CD4-positive, alpha-beta T cell treated with Interleukin-17A for 4 hours (primary cell): ENCODE measurements around the gene KRT83.

Experiments
- DNase-seq: peaks from one replicate; pipeline ENCODE4 v3.0.0-alpha.2; 2020; ENCODE audit warnings: mixed read lengths

KRT83 gene

GRCh38 chr12:52285172-52285745, 35.9 kb downstream of the KRT83 start:
- no peak for DNase-seq

GRCh38 chr12:52284562-52285171, 36.5 kb downstream of the KRT83 start:
- no peak for DNase-seq

- DNase-seq: no peak
Observed at GRCh38 chr12:52280796-52281560, 40.2 kb downstream of the KRT83 start.

DNA sequence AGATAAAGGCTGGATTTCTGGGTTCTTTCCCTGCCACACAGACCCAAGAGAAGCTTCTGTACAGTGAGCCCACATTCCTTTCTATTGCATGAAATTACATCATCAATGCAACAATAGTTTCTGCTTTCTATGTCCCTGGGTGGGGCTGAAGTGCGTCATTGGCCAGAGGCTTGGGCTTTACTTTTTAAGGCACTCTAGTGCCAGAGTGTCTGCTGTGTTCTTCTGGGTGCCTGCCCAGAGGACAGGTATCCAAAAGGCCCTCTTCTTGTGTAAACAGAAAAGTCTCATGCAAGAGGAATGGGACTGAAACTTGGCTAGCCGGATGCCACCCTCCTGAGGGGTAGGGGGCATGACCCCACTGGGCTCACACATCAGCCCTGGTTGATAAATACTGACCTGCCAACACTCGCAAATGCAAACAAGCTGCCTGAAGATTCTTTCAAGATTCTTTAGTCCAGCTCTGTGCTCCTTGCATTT, 40.8 kb downstream of the KRT83 start:
- no peak for DNase-seq

DNA sequence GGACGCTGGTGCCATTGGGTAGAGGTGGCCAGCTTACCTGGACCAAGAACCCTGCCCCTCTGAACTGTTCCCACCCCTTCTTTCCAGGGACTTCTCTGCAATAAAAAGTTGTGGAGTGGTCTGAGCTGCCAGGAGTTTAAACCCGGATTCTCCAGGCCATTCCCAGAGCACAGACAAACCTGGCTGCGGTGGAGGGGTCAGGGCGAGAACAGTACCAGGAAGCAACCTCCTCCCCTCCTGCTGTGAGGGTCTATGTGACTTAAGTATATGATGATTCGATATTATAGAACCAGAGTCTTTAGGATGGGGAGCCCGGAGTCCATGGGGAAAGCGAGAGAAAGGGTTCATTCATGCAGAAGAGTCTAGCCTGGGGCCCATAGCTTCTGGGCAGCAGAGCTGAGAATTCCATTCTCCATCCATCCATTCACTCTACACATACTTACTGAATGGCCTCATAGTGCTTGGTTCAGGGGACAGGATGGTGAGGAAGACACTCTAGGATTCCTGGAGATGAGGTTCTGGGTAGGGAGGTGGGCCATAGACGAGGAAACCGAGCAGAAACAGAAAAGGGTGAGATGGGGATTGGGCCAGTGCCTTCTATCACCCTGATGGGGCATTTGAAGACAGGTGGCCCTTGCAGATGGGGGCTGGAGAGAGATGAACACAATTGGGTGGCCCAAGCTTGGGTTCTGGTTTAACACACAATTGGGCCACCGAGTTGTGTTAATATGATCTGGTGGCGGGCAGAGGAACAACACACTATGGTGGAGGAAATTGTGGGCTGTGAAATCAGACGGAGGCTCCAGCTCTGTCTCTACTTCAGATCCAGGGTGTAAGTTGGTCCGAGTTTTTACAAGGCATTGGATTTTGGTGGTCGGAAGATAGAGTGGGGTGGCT, 41.5 kb downstream of the KRT83 start:
- DNase-seq: no peak

DNA sequence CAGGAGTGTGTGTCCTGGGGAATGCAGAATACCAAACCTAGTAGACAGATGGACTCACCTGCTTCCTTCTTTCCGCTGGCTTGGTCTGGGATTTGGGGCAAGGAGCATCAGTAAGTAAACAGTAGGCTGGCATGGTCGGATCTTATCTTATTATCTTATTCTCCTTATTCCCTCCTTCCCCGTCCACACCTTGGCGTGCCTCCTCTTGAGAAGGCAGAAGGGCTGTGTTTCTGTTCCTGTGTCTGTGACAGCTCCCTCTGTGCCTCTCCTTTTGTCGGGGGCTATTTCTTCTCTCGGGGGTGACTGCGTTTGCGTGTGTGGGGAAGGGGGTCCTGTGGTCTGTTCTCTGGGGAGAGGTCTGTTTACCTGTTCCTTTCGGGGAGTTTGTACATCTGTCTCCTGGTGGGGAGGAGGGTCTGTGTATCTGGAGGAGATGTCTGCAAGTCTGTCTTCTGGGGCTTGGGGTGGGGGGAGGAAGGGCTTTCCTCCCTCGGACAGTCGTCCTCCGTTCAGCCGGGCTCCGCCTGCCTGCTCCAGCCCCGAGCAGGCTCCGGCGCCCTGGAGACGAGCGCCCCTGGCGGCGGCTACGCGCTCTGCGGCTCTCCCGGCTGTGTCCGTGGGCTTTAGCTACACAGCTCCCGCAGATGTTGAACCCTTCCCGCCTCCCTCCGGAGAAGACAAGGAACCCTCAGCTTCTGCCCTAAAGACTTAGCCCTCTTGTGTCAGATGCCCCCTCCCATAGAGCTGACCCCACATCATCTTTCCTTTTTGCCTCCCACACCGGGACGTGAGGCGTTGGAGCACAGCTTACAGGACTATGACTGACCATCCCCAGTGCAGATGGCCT, 42.4 kb downstream of the KRT83 start:
- DNase-seq: peak; percentile 78

- DNase-seq: no peak
Observed at GRCh38 chr12:52277486-52278245, 43.5 kb downstream of the KRT83 start.

GRCh38 chr12:52275686-52276085, 45.5 kb downstream of the KRT83 start:
- no peak for DNase-seq

DNA sequence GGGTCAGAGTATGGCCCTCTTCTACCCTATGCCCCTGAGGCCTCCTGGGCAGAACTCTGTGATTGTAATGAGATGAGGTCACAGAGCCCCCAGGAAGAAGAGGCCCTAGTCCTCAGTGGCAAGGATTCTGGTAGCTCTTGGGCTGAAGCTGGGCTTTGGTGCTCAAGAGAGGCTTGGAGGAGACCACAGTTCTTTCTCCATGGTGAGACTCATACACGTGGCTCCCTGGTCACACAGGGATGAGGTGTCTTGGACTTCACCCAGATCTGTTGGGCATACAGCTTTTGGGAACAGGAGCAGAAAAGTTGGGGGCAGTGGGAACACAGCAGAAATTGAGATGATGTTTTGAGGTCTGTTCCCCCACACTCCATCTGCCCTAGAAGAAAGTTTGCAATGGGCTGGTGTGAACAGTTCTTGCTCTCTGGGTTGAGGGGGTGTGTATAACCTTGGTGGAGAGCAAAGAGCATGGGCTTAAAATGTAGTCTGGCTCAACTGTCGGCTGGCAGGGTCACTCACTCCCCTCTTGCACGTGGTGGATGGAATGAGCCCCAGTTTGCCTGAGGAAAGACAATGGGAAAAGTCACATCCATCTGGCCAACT, 46.6 kb downstream of the KRT83 start, which contains the start of gene KRT86:
TSS of gene KRT86 (plus strand) at position 125 of the 600 bp plus-strand sequence. CDS start 27,272 bp downstream, outside the sequence.
- no peak for DNase-seq

- DNase-seq: no peak
Observed at GRCh38 chr12:52271158-52271557, 50.0 kb downstream of the KRT83 start.

DNA sequence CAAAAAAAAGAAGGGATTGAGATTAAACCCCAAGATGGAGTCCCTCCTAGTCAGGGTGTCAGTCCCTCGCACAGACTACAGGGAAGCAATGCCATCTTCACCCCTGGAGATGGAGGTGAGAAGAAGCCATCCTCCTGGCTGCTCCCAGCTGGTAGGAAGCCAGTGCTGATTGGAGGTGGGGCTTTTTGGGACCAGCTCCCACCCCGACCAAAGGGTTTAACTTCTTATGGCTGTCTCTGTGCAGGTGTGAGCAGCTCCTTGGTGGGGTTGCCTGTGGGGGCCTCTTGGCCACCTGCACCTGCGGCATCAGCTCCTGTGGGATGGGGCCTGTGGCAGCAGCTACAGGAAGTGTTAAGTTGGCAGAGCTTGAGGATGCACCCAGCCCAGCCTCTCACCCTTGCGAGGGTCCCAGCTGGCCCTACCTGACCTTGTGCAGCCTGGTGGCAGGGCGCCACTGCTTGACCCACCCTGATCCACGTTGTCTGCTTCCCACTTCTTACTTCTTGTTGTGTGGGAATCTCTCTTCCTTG, 50.6 kb downstream of the KRT83 start:
- DNase-seq: no peak

DNA sequence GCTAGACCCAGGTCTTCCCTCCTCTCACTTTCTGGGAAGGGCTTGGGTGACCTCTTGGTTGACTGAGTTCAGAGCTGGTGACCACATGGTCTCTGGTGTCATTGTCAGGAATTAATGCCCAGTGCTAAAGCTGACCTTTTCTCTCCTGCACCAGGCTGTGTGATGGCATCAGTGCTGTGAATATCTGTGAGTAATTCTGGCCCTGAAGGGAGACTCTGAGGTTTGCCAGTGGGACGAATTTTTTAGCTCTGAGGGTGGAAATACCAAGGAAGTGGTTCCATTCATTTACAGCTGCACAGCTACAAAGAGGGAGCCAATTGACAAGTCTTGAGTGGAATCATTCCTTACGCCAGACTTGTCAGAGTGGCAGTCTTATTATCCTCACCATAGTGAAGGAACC, 53.0 kb downstream of the KRT83 start:
- no peak for DNase-seq

DNA sequence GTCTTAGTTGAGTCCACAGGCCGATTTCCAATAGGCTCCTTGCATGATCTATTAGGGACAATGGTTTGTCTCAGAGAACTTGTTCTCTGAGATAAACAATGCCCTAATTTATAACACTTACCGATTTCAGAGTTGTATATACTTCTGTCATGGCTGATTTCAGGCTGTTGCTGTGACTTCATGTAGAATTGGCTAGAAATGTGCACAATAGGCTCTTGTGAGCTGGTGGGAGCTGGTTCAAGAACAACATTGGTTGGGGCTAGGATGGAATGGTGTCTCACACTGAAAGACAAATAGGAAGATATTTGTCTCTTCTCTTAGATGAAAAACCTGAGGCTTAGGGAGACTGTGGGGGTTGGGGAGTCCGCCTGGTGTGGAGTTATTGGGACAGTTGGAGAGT, 53.5 kb downstream of the KRT83 start:
- DNase-seq: no peak

GRCh38 chr12:52267266-52267665, 53.9 kb downstream of the KRT83 start:
- no peak for DNase-seq

DNA sequence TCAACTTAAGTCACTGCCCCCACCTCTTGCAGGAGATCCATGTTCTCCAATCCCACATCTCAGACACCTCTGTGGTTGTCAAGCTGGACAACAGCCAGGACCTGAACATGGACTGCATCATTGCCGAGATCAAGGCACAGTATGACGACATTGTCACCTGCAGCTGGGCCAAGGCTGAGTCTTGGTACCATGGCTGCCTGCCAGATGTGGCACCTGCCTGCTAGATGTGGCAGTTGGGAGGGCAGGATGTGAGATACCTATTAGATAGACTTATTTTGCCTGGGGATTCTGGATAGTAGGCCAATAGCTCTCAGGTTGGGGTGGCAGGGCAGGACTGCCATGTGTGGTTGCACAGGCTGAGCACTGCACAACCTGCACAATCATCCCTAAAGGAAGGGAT, 54.7 kb downstream of the KRT83 start:
- no peak for DNase-seq

DNA sequence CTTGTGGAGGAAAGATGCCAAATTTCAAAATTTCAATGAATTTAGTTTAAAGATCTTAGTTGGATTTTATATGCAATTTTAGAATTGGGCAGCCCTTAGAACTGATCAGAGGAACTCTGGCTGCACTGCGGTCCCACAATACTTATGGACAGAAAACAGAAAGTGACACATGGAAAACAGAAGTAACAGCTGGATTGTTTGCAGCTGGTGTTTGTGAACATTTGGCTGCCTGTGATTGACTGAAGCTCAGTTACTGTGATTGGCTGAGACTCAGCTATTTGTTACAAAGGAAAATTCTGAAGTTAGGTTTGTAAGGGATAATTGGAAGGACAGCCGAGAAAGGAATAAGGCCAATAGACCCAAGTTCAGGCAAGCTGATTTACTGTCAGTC, 56.8 kb downstream of the KRT83 start:
- no peak for DNase-seq
